GM21717 (cell line): ENCODE measurements around the gene TAOK1.

ENCODE experiments used
- ATAC-seq: cut with Tn5 transposase; IDR thresholded peaks from one replicate; pipeline ENCODE4 v1.9.1; 2021; ENCODE audit warnings: mild to moderate bottlenecking, moderate library complexity; ENCODE audit not compliant: unreplicated experiment

The TAOK1 gene

DNA sequence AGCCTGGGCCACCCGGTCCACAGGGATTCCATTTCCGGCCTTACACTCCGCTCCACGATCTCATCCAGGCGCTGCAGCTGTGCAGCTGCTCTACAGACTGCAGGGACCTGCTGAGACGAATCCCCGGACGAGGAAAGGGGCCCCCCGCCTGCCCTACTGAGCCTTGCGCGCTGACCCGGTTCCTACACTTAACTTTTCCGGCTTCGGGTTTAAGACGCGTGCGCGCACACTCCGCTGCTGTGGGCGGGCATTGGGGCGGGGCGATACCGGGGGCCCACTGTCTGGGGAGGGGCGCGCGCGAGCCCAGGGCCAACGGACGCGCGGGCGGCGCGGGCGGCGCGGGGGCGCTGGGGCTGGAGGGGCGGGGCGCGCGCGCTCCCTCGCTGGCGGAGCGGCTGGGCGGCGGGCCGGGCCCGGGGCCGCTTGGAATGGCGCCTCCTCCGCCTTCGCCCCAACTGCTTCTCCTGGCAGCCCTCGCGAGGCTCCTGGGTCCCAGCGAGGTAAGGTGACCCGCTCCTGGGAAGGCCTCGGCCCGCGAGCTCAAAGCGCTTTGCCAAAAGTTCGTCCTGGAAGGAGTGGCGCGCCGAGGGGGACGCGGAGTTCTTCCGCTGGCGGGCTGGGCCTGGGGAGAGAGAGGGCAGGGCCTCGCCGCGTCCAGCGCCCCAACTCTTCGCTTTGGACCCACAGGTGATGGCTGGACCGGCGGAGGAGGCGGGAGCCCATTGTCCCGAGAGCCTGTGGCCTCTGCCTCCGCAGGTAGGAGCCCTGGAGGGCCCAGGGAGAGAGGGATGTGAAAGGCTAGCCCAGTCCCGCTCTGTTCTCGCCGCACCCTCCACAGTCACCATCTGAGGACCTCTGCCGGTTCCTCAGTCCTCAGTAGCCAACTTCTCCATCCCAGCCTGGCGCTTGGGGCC, 178.4 kb downstream of the TAOK1 start, which contains the start of gene TP53I13:
TP53I13 (plus strand) TSS at position 371 of the 914 bp plus-strand sequence; CDS start at position 429, 58 bp downstream.
- peak; percentile 38 for ATAC-seq

DNA sequence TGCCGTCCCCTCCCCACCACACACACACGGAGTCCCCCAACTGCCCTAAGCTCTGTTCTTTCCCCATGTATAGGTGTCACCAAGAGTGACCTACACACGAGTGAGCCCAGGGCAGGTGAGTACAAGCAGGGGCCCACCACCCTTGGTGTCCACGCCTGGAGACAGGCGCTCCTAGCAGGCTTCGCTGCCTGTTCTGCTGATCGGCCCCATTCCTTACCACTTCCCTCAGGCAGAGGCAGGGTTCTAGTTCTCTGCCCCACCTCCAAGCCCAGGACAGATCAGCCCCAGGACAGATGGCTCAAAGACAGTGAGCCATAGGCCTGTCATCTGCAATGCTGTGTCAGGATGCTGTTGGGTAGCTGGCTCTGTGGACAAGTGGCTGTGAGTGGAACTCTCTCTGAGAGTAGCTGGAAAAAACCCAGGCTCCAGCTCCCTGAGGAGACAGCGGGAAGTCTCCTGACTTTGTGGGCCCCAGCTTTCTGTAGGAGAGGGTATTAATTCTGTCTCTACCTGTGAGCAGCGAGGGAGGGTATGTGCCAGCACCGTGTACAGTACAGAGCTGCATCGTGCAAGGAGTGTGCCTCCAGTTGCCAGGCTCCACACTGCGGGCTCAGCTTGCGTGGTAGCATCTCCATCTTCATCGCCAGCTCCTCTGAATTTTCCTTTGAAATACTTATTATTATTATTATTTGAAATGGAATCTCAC, 179.2 kb downstream of the TAOK1 start:
- no peak for ATAC-seq

DNA sequence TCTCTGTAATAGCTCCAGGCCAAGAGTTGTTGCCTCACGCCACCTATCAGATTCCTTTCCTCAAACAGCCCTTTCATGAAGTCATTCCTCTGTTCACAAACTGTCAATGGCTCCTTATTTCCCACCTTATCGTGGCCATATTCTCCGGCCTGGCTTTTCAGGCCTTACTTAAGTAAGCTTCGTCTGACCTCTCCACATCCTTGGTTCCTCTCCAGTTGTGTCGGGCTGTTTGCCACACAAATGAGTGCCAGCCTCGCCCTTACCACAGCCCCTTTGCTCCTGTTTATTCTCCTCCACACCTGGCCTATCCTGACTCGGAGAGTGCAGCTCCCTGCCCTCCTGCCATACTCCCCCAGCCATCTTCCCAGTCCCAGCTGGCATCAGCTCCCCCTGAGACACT, 180.4 kb downstream of the TAOK1 start:
- no peak for ATAC-seq

DNA sequence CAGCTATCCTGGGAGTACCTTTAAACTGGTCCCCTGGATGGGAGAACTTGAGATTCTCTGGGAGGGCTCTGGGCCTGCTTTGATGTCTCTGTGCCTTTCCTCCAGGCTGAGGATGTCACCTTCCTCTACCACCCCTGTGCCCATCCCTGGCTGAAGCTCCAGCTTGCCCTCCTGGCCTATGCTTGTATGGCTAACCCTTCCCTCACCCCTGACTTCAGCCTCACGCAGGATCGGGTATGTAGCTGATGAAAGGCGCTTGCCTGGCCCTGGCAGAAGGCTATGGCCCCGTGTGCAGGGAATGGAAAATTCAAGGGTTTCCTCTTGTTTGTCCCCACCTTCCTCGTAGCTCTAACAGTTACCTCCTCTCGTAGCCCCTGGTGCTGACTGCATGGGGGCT, 181.3 kb downstream of the TAOK1 start:
- ATAC-seq, result no peak

DNA sequence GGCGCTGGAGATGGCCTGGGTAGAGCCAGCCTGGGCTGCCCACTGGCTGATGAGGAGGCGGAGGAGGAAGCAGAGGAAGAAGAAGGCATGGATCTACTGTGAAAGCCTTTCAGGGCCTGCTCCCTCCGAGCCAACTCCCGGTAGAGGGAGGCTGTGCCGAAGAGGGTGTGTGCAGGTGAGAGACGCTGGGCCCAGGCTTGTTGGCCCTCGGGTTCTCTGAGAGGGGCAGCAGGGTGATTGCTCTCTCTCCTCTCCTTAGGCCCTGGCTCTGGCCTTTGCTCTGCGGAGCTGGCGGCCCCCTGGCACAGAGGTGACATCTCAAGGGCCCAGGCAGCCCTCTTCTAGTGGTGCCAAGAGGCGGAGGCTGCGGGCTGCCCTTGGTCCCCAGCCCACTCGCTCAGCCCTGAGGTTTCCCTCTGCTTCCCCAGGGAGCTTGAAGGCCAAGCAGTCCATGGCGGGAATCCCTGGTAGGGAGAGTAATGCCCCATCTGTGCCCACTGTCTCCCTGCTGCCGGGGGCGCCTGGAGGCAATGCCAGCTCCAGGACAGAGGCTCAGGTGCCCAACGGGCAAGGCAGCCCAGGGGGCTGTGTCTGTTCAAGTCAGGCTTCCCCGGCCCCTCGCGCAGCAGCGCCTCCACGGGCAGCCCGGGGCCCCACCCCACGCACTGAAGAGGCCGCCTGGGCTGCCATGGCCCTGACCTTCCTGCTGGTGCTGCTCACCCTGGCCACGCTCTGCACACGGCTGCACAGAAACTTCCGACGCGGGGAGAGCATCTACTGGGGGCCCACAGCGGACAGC, 181.9 kb downstream of the TAOK1 start:
- no peak for ATAC-seq

DNA sequence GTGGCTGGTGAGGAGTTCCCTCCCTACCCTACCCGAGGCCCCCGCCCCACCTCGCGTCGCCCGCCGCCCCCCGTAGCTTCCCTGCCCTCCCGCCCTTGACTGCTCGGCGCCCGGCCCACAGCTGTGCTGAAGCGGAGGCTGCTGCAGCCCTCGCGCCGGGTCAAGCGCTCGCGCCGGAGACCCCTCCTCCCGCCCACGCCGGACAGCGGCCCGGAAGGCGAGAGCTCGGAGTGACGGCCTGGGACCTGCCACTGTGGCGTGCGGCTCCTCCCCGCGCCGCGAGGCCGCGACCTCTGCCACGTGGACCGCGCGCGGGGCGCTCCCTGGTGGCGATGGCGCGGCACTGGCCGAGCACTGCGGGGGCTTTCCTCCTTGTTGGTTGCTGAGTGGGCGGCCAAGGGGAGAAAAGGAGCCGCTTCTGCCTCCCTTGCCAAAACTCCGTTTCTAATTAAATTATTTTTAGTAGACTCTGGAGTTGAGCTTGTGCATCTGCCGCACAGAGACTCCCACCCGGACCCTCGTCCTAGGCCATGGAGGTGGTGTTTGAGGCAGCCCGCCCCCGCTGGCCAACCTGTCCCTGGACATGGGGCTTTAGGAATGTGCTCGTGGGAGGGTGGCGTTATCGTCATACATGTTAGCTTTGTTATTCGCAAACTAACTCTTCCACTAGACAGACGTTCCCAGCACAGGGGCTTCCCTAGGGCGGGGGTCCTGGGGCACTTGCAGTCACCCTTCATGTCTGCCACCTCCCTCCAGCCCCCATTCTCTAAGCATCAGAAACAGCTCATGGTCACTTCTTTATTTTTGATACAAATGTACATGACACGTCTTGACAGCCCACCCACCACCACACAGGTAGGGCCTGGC, 182.8 kb downstream of the TAOK1 start:
- ATAC-seq, result no peak

DNA sequence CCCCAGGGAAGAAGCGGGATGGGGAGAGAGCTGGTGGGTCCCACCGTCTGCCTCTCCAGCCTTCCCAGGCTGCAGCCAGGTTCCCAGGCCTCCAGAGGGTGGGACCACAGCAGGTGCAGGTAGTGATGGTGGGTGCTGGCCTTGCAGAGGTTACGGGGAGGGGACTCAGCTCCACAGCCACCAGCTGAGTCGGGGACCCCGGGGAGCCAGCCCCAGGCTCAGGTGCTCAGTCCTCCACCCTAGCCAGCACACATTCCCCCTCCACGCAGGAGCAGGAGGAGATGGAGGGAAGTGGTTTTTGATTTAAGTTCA, 183.4 kb downstream of the TAOK1 start:
- ATAC-seq, result no peak

DNA sequence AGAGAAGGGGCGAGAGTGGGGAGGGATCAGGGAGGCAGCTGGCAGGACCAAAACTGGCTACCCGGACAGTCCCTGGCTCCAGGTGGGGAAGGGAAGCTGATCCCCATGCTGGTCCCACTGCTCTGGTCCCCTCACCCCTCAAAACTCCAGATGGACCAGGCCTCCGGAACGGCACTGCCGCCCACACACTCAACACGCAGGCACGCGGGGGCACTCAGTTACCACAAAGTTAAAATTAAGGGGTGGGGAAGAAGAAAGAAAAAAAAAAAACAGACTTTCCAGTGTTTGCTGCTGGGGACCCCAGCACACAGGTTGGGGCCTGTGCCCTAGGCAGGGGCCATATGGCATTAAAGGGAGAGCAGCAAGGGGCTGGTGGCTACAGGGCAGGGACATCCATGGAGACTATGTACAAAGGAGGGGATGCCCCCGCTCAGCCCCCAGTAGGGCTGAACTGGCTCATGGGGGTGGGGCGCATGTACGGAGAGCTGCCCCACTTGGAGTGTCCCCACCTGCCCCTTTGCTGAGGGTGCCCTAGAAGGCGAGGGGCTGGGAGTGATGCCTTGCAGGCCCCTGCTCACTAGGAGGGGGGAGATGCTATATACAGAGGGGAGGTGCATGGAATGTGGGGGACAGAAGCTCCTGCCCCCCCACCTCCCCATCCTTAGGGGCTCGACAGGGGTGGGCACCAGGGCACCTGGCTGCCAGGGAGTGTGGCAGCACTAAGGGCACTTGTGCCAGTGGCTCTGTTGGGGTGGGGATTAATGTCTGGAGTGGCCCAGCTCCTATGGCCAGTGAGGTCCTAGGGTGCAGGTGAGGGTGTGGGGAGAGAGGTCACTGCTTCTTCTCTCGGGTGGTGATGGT, 183.9 kb downstream of the TAOK1 start:
- ATAC-seq, result no peak

DNA sequence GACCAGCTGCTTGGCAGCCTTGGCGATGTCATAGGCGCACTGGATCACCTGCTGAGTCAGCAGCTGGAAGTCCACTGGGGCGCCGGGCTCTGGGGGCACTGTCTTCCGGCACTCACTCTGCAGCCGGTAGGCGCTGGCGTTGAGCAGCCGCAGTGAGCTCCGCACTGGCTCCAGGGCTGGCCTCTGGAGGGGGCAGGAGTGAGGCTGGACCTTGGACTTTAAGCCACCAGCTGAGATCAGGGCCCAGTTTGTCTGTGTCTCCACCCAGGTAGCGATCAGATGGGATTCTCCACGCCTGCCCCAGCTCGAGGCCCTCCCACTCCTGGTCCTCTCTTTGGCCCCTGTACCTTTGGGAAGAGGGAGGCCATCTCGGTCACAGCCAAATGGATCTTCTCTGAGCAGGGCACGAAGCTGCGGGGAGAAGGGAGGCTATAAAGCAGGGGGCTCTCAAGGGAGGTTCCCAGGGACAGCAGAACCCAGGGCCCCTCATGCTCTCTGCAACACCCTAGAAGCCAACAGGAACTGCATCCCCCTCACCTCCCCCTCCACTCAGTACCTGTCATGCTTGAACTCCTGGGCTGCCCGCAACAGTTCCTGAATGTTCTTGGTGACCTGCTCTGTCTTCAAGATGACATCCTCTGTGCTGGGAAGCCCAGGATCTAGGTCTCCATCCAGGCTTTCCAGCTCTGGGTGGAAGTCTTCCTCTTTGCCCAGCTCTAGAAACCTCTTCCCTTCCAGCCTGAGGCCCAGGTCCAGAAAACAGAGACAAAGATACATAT, 184.8 kb downstream of the TAOK1 start:
- ATAC-seq, result no peak

DNA sequence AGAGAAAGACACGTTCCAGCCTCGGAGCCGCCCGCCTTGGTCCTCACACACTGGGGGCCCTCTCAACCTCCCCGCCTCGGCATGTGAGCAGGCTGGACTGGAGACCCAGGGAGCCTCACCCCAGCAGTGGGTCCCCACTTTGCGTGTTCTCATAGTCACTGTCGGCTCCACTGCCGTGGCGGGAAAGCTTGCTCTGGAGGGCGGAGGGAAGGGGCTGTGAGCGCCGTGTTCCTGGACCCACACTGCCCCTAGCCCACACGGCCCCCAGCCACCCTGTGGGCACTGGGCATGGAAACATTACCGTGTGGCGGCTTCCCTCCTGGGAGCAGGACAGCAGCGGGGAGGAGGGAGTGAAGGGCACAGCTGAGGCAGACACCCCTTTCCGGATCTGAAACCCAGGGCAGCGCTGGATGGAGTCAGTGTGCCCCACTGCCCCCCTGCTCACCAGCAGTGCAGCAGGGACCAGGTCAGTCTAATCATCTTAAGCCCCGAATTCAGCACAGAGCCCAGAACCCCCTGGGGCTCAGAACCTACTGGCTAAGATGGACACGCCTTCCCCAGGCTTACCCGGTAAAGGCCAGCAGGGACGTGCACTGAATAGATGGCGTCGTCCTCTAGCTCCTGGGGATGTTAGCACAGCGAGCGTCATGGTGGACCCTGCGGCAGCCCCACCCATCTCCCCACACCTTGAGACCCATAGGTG, 185.5 kb downstream of the TAOK1 start:
- ATAC-seq, result no peak

DNA sequence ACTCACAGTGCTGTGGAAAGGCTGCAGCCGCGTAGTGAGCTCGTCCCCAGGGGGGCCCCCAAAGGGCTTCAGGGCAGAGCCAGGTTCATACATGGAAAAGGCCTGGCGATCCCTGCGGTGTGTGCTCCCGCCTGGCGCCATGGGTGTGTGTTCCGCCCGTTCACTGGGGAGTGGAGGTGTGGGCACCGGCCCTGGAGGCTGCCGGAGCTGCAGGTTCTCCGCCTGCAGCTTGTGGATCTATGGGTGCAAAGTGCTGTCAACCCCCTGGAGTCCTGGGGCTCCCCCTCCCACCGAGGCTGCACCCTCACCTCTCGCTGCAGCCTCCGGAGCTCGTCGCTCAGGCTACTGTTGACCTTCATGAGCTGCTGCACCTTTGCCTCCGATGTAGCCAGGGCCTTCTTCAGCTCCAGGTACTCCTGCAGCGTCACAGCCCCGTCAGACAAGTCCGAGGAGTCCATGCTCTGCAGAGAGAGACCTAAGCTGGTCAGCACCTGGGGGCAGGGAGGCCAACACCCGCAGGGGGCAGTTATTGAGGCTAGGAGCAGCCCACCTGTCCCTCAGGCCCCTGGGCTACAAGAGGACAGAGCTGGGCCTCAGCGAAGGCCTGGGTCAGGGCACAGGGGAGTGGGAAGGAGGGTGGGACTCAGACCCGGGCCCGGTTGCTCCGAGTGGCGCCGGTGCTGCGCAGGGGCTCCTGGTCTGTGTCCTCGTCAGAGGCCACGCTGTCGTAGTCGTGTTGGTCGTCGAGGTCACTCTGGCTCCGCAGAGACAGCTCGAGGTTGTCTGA, 186.2 kb downstream of the TAOK1 start:
- no peak for ATAC-seq

DNA sequence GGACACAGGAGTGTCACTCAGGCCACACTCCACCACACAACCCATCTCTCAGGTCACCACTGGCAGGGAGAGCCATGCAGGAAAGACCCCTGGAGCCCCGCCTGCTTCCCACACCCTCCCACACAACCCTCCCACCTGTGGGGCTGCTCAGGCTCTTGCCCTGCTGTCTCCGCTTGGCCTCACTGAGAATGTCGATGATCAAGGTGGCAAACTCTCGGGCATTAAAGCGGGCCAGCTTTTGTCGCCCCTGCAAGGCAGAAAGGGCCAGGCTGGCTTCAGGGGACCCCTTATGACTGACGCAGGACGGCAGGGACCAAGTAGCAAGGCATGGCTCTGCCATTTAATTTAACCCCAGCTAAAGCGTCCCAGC, 186.8 kb downstream of the TAOK1 start:
- ATAC-seq, result no peak

DNA sequence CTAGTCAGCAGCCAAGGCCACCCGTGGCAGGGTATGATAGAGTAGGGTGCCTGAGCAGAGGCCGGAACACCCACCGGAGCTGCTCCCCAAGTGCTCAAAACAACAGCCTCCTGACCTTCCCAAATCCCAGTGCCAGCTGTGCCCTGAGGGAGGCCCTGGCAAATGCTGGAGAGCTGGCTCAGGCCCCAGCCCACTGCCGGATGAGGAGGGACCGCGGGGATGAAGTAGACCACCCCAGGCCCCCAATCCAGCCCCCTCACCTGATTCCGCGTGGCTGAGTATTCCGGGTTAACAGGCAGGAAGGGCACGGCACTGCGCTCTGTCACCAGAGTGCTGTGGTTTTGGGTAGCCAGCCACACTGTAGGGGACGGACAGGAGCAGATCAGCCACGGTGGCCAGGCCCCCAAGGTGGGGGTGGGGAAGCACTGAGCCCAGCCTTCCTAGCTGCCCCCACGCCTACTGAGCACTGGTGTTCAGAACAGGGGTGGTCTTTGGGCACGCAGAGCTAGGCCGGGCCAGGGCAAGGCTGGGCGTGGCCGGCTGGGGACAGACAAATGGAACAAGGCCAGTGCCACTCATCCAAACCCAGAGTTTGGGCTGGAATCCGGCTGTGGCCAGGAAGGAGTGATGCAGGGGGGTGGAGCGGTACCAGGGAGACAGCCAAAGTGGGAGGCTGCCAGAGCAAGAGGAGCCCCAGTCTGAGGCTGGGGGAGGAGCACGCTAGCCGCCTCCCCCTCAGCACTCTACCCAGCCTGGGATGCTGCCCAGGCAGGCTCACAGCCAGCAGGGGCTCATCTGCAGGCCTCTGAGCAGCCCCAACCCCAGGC, 187.4 kb downstream of the TAOK1 start:
- ATAC-seq, result no peak

DNA sequence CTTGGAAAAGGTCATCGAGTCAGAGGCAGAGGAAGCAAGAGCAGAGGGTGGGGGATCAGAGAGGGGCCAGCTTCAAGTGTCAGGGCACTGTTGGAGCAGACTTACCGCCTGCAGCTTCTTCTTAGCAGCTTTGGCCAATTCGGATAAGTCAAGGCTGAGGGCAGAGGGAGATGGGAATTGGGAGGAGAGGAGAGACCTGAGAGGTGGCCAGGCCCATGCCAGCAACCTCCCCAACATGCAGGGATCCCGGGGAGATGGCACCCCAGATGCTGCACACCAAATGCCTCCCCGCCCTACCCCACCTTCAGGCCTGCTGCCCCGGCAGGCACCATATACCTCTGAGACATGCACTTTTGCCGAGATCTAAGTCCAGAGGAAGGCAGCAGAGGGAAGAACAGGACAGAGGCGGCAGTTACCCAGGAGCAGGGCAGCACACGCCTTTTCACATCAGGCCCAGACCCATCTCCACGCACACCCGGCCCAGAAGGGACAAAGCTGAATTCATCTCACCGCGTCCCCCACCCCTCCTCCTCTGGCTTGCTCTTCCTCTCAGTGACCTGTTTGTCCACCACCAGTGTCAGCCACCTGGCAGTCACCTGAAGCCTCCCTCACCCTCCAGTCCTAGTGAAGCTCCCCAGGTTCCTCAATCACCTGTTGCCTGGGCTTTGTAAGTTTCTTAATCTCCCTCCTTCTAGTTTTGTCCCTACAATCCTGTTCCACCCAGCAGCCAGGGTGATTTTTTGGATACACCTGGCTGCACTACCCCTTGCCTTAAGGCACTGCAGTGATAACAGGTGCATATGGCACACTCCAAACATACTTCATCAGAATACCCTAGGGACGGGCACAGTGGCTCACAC, 188.7 kb downstream of the TAOK1 start:
- ATAC-seq, result no peak

DNA sequence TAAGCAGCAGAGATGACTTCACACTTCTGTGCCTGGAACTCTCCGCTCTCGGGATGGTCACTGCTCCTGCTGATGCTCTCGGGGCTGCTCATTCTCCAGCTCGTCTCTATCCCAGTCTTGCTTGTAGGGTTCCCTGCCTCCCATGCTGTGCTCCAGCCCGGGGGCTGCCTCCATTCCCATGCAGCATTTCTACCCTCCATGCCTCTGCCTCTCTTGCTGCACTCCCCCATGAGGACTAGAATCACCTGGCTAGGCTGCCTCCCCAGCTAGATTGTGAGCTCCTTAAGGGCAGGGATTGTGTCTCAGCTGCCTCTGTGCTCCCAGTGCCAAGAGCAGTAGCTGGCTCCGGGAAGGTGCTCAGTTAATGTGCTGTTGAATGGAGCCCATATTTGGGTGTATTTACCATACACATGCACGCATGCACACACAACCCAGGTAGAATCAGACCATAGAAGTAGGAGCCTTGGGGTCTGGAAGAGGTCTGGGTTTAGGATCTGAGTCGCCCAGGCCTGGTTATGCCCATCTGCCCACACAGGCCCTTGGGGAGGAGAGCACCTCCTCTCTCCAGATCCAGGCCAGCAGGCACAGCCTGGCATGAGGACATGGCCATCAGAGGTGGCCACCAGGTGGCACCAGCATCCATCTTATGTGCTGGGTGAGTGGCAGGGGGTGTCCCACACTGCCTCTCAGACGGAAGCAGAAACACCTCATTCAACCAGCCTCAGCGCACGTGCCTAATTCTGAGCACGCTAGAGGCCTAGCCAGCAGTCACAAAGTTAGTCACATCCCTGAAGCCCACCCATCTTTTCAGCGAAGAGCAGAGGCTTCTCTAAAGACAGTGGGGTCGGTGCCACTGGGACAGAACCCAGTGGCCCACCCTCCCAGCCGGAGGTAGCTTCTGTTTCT, 190.0 kb downstream of the TAOK1 start:
- ATAC-seq, result peak; percentile 56
